ENCODE results near the gene CREG2.
A peak's percentile ranks its signal among the peaks of the same experiment; 100 is the strongest.
"Not testable (repeated sequence)": the region's sequence is repeated elsewhere in the genome, so short reads cannot be mapped to it uniquely, and the experiment has no call there.

The CREG2 gene

DNA sequence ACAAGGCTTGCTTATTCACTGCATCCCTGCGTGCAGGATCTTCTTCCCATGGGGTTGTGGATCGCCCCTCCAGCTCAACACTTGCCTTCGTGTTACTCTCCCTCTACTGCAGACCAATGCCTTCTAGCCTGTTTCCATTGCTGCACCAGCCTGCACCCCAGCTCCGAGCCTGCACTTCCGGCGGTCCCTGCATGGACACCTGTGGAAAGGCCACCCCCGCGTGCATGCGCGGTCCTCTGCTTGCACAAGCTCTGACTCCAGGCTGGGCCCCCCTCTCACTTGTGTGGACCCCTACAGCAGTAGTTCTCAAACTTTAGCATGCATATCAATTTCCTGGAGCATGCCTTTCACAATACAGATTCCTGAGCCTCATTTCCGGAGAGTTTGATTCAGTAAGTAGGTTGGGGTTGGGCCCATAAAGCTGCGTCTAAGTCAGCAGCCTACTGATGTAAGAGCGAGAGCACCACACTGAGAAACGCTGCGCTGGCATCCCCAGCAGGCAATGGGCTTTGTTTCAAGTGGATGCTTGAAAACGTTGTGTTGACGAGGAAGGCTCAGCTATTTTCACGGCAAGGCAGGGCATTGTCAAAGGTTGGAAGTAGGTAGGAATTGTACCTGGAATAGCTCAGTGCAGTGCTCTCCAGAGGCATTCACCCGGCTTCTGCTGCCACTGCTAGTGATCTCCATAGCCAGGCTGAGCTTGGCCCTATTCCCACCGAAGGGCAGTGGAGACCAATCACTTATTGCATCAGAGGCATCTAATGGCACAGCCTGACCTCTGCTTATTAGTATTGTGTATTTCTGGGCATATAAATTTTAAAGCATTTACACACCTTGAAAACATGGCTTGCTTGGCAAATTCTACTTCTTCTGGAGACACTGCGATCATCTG, 32.6 kb downstream of the CREG2 start:
- no peak for DNase-seq (ENCODE audit: low read depth in 1 of 2, low spot score in 1 of 2)
- TF ChIP-seq SPI1 (IDR thresholded peaks at IDR 0.05; ENCODE audit: borderline replicate concordance, low read depth) = no peak
- no peak for TF ChIP-seq POLR2AphosphoS5 (IDR thresholded peaks at IDR 0.05; ENCODE audit: low read depth)
- TF ChIP-seq, protein P1, sequence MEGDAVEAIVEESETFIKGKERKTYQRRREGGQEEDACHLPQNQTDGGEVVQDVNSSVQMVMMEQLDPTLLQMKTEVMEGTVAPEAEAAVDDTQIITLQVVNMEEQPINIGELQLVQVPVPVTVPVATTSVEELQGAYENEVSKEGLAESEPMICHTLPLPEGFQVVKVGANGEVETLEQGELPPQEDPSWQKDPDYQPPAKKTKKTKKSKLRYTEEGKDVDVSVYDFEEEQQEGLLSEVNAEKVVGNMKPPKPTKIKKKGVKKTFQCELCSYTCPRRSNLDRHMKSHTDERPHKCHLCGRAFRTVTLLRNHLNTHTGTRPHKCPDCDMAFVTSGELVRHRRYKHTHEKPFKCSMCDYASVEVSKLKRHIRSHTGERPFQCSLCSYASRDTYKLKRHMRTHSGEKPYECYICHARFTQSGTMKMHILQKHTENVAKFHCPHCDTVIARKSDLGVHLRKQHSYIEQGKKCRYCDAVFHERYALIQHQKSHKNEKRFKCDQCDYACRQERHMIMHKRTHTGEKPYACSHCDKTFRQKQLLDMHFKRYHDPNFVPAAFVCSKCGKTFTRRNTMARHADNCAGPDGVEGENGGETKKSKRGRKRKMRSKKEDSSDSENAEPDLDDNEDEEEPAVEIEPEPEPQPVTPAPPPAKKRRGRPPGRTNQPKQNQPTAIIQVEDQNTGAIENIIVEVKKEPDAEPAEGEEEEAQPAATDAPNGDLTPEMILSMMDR (IDR thresholded peaks at IDR 0.05; ENCODE audit: insufficient read depth, low read length) = no peak
- TF ChIP-seq REST (IDR thresholded peaks at IDR 0.05; ENCODE audit: insufficient replicate concordance, low read depth) = no peak
- no peak for TF ChIP-seq GABPA (IDR thresholded peaks at IDR 0.05; ENCODE audit: low read depth)
- Histone ChIP-seq H3K27ac (replicated peaks) (no peak overlapping the region), H3K27me3 (ENCODE audit: insufficient read depth, poor library complexity, severe bottlenecking) (no peaks in the 10 kb centered on the region), H3K4me3 (replicated peaks; ENCODE audit: insufficient read depth, low read length) (no peak overlapping the region)

- H3K27me3 ChIP-seq (ENCODE audit: insufficient read depth, poor library complexity, severe bottlenecking); H3K27ac ChIP-seq (replicated peaks); H3K4me3 ChIP-seq (replicated peaks; ENCODE audit: insufficient read depth, low read length): not testable (repeated sequence)
- peak in 1 of 2 experiments; percentile 45 for DNase-seq (ENCODE audit: low read depth in 1 of 2, low spot score in 1 of 2)
These were observed 34.7 kb downstream of the CREG2 start for GRCh38 chr2:101352631-101353030.

DNA sequence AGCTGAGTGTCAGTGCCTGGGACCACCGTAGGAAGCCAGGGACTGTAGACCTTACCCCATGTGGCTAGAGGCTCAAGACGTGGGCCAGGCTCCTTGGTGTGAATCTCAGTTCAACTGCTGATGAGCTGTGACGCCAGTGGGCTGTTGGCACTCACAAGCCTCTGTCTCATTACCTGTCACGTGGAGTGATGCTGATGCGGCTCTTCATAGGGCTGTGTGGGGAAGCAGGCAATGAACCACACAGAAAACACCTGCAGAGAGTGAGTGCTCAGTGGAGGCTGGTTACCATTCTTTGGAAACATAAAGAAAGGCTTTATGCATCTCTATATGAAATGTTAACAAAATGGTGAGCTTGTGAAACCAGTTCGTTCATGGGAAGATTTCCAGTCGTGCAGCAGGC, 36.1 kb downstream of the CREG2 start:
- DNase-seq (ENCODE audit: low read depth in 1 of 2, low spot score in 1 of 2) = no peak
- no peak overlapping the region for H3K4me3 ChIP-seq (replicated peaks; ENCODE audit: insufficient read depth, low read length)
- no peaks in the 10 kb centered on the region for H3K27me3 ChIP-seq (ENCODE audit: insufficient read depth, poor library complexity, severe bottlenecking)
- no peak overlapping the region for H3K27ac ChIP-seq (replicated peaks)
- TF ChIP-seq POLR2AphosphoS5 (IDR thresholded peaks at IDR 0.05; ENCODE audit: low read depth) = no peak
- TF ChIP-seq GABPA (IDR thresholded peaks at IDR 0.05; ENCODE audit: low read depth) = no peak
- TF ChIP-seq, protein P1 (IDR thresholded peaks at IDR 0.05; ENCODE audit: insufficient read depth, low read length) = no peak
- TF ChIP-seq SPI1 (IDR thresholded peaks at IDR 0.05; ENCODE audit: borderline replicate concordance, low read depth) = no peak
- no peak for TF ChIP-seq REST (IDR thresholded peaks at IDR 0.05; ENCODE audit: insufficient replicate concordance, low read depth)

- TF ChIP-seq REST (IDR thresholded peaks at IDR 0.05; ENCODE audit: insufficient replicate concordance, low read depth) (no peak), GABPA (IDR thresholded peaks at IDR 0.05; ENCODE audit: low read depth) (no peak), SPI1 (IDR thresholded peaks at IDR 0.05; ENCODE audit: borderline replicate concordance, low read depth) (no peak), POLR2AphosphoS5 (IDR thresholded peaks at IDR 0.05; ENCODE audit: low read depth) (no peak)
- TF ChIP-seq, protein P1 (IDR thresholded peaks at IDR 0.05; ENCODE audit: insufficient read depth, low read length) = no peak
- no peak for DNase-seq (ENCODE audit: low read depth in 1 of 2, low spot score in 1 of 2)
- no peaks in the 10 kb centered on the region for H3K27me3 ChIP-seq (ENCODE audit: insufficient read depth, poor library complexity, severe bottlenecking)
- H3K4me3 ChIP-seq (replicated peaks; ENCODE audit: insufficient read depth, low read length) = no peak overlapping the region
- H3K27ac ChIP-seq (replicated peaks) = no peak overlapping the region
These were observed 37.2 kb downstream of the CREG2 start for GRCh38 chr2:101349893-101350662.

All from HL-60 (cell line).